GM21825 (cell line): Measurements from ENCODE around the gene IL17B.

ENCODE experiments used
- ATAC-seq: cut with Tn5 transposase; IDR thresholded peaks from one replicate; pipeline ENCODE4 v1.9.1; 2021; ENCODE audit warnings: mild to moderate bottlenecking, moderate library complexity; ENCODE audit not compliant: unreplicated experiment

IL17B gene

DNA sequence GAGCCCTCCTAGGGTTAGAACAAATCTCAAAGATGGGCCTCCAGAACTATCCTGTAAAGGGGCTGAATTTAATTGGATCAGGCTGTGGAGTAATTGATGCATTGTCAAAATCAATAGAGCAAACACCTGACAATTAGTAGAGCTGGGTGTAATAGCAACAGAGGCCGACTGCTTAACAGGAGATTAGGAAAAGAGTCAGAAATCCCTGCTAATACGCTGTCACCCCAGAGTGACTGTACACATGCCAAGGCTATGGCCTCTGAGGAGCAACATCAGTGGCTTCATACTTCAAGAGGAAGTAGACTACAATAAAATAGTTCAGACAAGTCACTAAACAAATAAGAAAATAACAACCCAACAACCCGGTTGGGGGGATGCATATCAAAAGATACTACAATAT lies 52.5 kb downstream of the IL17B start:
- no peak for ATAC-seq

- ATAC-seq, result no peak
Observed at GRCh38 chr5:149325894-149326293, 53.2 kb downstream of the IL17B start.

GRCh38 chr5:149325166-149325735 lies 53.8 kb downstream of the IL17B start:
- ATAC-seq, result no peak

DNA sequence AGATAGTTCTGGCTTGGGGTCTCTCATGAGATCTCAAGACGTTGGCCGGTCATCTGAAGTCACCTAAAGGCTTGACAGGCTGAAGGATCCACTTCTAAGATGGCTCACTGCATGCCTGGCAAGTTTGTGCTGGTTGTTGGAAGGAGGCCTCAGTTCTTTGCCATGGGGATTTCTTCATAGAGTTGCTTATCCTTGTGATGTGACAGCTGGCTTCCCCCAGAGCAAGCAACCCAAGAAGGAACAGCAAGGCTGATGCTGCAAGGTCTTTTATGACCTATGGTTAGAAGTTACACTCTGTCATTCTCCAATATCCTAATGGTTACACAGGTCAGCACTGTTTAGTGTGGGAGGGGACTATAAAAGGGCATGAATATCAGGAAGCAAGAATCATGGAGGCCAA lies 54.5 kb downstream of the IL17B start:
- no peak for ATAC-seq
